ENCODE data around the gene SH3RF1. TPM values are rescaled to one million over a fixed set of nuclear protein-coding genes. Genes with fewer than 3 reads are reported as not detected.
A peak's percentile ranks its signal among the peaks of the same experiment; 100 is the strongest.

Gene SH3RF1
- total RNA-seq, 1 donor from 2014 or later: 46.0 TPM

DNA sequence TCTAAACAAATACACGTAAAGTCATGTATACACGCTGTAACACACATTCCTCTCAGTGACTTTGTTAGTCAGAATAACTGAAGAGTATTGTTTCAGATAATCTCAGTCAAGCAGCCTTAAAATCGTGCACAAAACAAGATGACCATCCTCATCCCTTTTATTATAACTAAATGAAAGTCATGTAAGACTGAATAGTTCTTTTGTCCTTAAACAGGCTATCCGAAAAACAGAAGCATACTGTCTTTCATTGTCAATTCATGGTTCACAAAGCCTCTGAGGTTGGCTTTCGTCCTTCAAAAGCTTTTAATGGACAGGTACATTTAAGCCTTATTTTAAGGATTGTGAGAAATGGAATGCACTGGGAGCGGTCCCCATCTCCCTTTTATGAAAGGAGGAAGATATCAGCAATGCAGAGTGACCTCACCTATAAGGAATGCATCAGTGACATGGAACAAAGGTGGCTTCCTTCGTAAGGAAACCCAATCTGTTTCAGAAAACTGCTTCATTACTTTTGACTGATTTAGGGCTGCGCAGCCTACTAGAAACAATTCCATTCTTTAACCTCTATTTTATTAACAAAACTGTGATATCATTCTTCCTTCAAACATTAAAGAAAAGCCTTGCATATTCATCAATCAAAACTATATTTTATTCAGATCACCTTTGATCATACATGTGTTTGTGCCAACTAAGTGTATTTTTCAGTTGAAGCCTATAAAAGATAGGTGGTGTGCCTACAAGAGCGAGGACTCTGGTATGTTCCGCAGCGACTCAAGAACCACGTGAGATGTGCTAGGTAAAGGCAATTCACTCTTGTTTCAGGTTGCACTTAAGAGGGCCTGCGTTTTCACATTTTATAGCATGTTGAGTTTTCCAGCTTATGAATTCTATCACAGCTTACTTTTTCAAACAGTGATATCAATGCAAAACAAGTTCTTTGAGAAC lies 19.2 kb downstream of the SH3RF1 start:
- peak; percentile 52 for DNase-seq (ENCODE audit: low spot score)

- no peak for DNase-seq (ENCODE audit: low spot score)
These were observed 20.0 kb downstream of the SH3RF1 start for GRCh38 chr4:169250796-169251195.

DNA sequence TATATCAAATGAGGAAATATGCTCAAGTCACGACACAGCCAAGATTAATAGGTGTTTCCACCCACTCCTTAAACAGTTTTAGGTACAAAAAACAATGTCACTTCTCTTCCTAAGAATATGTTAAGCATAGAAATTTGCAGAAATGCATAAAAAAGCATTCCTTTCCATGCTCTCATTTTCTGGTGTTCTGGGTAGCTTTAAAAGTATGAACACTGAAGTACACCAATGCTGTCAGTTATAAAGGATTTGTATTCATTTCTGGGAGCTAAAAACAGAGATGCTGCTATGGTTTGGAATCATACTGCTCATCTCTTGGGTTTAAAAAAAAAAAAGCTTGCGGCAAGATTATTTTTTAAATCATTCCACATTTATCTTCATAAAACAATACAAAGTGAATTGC lies 20.8 kb downstream of the SH3RF1 start:
- DNase-seq (ENCODE audit: low spot score): no peak

- DNase-seq (ENCODE audit: low spot score): no peak
These were observed 21.4 kb downstream of the SH3RF1 start for GRCh38 chr4:169249214-169249973.

GRCh38 chr4:169248645-169249044 lies 22.1 kb downstream of the SH3RF1 start:
- no peak for DNase-seq (ENCODE audit: low spot score)

GRCh38 chr4:169246957-169247396 lies 23.8 kb downstream of the SH3RF1 start:
- no peak for DNase-seq (ENCODE audit: low spot score)

- no peak for DNase-seq (ENCODE audit: low spot score)
These were observed 24.5 kb downstream of the SH3RF1 start for GRCh38 chr4:169246279-169246678.

- DNase-seq (ENCODE audit: low spot score): no peak
These were observed 25.7 kb downstream of the SH3RF1 start for GRCh38 chr4:169245061-169245460.

DNA sequence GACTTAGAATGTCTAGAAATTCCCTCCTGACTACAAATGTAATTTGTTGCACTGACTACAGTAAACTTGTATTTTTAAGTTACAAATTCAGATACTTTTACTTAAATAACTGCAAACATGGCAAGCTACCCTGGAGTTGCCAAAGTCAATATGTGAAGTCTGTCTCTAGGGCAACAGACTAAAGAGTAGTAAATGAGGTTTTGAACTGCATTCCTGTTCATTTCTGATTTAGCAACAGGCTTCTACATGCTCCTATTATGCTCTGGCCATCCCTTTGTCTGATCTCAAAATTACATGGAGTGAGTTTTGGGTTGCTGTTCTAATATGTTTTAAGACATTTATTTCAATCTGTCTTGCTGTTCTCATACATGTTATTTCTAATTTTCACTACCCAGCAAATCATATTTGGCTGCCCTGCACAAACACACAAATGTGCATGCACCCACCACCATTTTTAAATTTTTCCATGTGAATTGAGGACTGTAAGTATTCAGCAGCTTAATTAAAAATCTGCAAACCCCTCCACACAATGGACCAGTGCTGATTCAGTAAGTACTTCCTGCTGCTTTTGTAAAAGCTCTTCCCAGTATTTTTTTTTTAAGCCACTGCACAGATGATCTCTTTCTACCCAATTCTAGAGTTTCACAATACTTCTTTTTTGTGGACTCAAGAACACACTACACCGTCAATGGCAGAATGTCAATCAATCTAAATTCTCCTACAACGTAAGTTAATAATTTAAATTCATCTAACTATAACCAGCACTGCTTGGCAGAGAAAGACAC lies 26.7 kb downstream of the SH3RF1 start:
- no peak for DNase-seq (ENCODE audit: low spot score)

DNA sequence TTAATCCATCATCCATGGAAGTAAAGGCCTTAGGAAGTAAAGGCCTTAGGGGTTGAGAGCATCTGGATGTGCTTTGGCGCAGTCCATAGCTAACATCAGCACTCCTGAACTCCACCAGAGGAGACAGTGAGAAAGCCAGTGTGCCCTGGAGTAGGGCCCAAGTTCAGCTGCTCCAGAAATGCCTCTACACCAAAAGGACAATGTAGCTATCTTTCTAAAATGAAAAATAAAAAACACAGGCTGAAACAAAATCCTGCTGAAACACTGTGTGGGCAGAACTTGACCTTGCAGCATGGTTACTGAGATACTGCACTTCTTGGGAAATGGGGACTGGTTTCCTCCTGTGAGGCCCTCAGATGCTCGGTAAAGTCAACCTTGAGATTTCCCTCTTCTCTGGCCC lies 29.3 kb downstream of the SH3RF1 start:
- no peak for DNase-seq (ENCODE audit: low spot score)

- no peak for DNase-seq (ENCODE audit: low spot score)
These were observed 31.4 kb downstream of the SH3RF1 start for GRCh38 chr4:169239221-169239905.

DNA sequence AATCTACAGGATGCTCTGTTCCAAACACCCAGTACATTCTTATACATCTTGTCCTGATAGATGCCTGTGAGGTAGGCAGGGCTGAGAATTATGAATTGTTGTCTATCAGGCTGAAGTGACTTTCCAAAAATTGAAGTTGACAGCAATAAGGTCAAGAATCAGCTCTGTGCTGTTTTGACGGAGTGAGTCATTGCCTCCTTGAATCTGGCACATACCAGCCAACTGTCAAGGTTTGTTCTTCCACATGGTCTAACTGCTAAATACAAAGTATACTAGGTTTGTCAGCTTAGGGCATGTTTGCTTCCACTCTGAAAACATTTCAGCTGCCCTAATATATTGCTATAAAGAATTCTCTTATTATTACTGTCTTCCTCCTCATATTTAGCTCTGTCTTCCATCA lies 32.3 kb downstream of the SH3RF1 start:
- DNase-seq (ENCODE audit: low spot score): no peak

DNA sequence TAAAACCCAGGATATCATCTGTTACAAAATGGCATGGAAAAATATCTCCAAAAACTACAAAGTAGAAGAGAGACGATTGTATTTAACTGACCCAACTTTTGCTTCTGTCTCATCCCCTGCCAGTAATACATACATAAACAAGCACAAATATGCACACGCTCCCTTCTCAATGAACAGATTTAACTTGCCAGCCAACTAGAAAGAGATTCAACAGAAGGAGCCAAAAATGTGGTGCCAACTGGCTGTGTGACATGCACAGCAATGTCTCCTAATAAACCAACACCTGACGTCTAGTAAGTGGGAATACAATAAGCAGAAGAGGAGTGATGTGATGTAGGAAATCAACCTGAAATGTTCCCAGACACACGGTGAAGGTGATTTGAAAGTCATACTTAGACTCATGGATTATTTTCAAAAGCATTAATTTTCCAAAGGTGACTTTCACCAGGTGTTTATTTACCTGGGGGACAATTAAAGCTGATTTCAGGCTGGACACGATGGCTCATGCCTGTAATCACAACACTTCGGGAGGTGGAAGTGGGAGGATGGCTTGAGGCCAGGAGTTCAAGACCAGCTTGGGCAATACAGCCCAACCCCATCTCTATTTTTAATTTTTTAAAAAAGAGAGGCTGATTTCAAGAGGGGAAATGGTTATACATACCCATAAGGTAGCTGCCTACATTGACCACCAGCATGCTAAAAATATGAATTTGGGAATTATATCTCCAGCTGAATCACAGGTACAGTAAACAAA lies 33.7 kb downstream of the SH3RF1 start:
- no peak for DNase-seq (ENCODE audit: low spot score)

- DNase-seq (ENCODE audit: low spot score): no peak
These were observed 34.7 kb downstream of the SH3RF1 start for GRCh38 chr4:169236078-169236477.

- DNase-seq (ENCODE audit: low spot score): no peak
These were observed 36.5 kb downstream of the SH3RF1 start for GRCh38 chr4:169234137-169234855.

- DNase-seq (ENCODE audit: low spot score): no peak
These were observed 37.1 kb downstream of the SH3RF1 start for GRCh38 chr4:169233691-169234090.

GRCh38 chr4:169231647-169232262 lies 39.0 kb downstream of the SH3RF1 start:
- DNase-seq (ENCODE audit: low spot score): no peak

DNA sequence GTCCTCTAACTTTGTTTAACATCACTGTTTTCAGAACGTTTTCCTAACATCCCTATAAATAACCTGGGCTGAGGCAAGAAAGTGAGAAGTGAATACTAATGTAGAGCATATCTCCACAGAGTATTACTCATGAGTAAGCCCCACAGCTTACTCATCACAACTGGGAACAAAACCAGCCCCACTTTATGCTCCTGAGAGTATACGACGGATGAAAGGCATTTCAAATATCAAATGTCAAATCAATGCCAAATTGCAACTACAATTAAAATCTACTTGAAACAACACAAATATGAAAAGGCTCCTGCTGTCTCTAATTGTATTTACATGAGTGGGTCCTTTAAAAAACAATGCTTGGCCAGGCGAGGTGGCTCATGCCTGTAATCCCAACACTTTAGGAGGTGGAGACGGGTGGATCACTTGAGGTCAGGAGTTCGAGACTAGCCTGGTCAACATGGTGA lies 41.2 kb downstream of the SH3RF1 start:
- DNase-seq (ENCODE audit: low spot score): no peak

GRCh38 chr4:169228076-169228475 lies 42.7 kb downstream of the SH3RF1 start:
- DNase-seq (ENCODE audit: low spot score): no peak

Data from mucosa of gallbladder (tissue), 1 donor.